Right forelimb (tissue), 1 donor: ENCODE data around the gene PDE10A.
"Not testable (repeated sequence)": the region's sequence is repeated elsewhere in the genome, so short reads cannot be mapped to it uniquely, and the experiment has no call there.

Source experiments
- DNase-seq: peaks from one replicate; pipeline ENCODE4 v3.0.0-alpha.2; 2018

PDE10A gene

GRCh38 chr6:165580136-165580535 lies 82.9 kb downstream of the PDE10A start:
- DNase-seq: no peak

GRCh38 chr6:165579151-165579550 lies 83.9 kb downstream of the PDE10A start:
- DNase-seq: no peak

- no peak for DNase-seq
These were observed 85.5 kb downstream of the PDE10A start for GRCh38 chr6:165577556-165577955.

GRCh38 chr6:165575158-165575549 lies 87.9 kb downstream of the PDE10A start:
- no peak for DNase-seq

GRCh38 chr6:165574220-165575157 lies 88.6 kb downstream of the PDE10A start:
- no peak for DNase-seq

GRCh38 chr6:165573671-165574070 lies 89.4 kb downstream of the PDE10A start:
- no peak for DNase-seq

- no peak for DNase-seq
These were observed 91.3 kb downstream of the PDE10A start for GRCh38 chr6:165571721-165572132.

- DNase-seq: no peak
These were observed 91.9 kb downstream of the PDE10A start for GRCh38 chr6:165571068-165571682.

- DNase-seq: no peak
These were observed 94.7 kb downstream of the PDE10A start for GRCh38 chr6:165568326-165568725.

GRCh38 chr6:165566088-165566828 lies 96.8 kb downstream of the PDE10A start:
- DNase-seq: no peak

GRCh38 chr6:165562421-165563090 lies 100.5 kb downstream of the PDE10A start:
- no peak for DNase-seq

GRCh38 chr6:165559632-165560031 lies 103.4 kb downstream of the PDE10A start:
- no peak for DNase-seq

- DNase-seq: not testable (repeated sequence)
These were observed 104.9 kb downstream of the PDE10A start for GRCh38 chr6:165558097-165558496.

GRCh38 chr6:165557674-165558073 lies 105.4 kb downstream of the PDE10A start:
- no peak for DNase-seq

- DNase-seq: no peak
These were observed 106.8 kb downstream of the PDE10A start for GRCh38 chr6:165556116-165556843.

GRCh38 chr6:165554644-165555043 lies 108.4 kb downstream of the PDE10A start:
- DNase-seq: not testable (repeated sequence)

- no peak for DNase-seq
These were observed 110.7 kb downstream of the PDE10A start for GRCh38 chr6:165552248-165552736.

GRCh38 chr6:165551828-165552227 lies 111.2 kb downstream of the PDE10A start:
- DNase-seq: no peak

GRCh38 chr6:165548450-165548849 lies 114.6 kb downstream of the PDE10A start:
- no peak for DNase-seq

- no peak for DNase-seq
These were observed 117.2 kb downstream of the PDE10A start for GRCh38 chr6:165545806-165546205.

GRCh38 chr6:165543781-165544180 lies 119.3 kb downstream of the PDE10A start:
- no peak for DNase-seq

- DNase-seq: no peak
These were observed 126.1 kb downstream of the PDE10A start for GRCh38 chr6:165536911-165537310.
